Nephron (organoid): ENCODE results near the gene ARHGEF4.

Experiments
- H3K27ac Mint-ChIP-seq, 3 experiments: 2 replicates each; pipeline ENCODE4 v1.8.0; 2020; ENCODE audit warnings: mixed read lengths in 3 of 3, mild to moderate bottlenecking in 2 of 3, moderate library complexity in 1 of 3
- H3K27me3 Mint-ChIP-seq: 2 replicates; pipeline ENCODE4 v1.8.0; 2021; ENCODE audit warnings: low read depth, mild to moderate bottlenecking, moderate library complexity, mixed read lengths
- H3K36me3 Mint-ChIP-seq: 2 replicates; pipeline ENCODE4 v1.8.0; 2020; ENCODE audit warnings: low read depth, mixed read lengths
- H3K4me1 Mint-ChIP-seq: 2 replicates; pipeline ENCODE4 v1.8.0; 2020; ENCODE audit warnings: mixed read lengths
- H3K4me3 Mint-ChIP-seq, 3 experiments: 2 replicates each; pipeline ENCODE4 v1.8.0; 2020; ENCODE audit warnings: mild to moderate bottlenecking in 3 of 3, mixed read lengths in 3 of 3, moderate library complexity in 2 of 3
- H3K9me3 Mint-ChIP-seq: 2 replicates; pipeline ENCODE4 v1.8.0; 2020; ENCODE audit warnings: mixed read lengths
- TF ChIP-seq, protein P1 (sequence below), 3 experiments: fragments of 200-600 bp; sonication (generic); IDR thresholded peaks; one replicate each; pipeline ENCODE4 v1.5.0; 2021; ENCODE audit warnings: antibody characterized with exemption in 3 of 3; ENCODE audit not compliant: unreplicated experiment in 3 of 3

The ARHGEF4 gene

DNA sequence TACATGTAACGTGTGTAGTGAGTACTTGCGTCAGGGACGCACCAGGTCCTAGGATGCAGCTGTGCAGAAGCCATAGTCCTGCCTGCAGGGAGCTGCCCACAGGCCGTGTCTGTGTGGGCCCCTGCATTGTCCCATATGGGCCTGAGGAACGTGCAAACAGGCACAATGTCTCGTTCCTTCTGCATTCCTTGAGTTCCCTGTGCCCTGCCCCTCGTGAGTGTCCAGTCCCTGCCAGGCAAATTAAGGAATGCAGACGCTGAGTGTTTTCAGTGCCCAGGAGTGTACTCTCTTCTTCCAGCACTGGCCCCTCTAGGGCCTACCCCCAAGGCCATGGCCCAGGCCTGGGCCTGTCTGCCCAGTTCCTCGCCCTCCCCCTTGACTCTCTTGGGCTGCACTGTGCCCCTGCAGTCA, 194.7 kb downstream of the ARHGEF4 start:
- Mint-ChIP-seq H3K27ac (no peak overlapping the region), H3K9me3 (peaks cover 7% of the 10 kb centered on the region), H3K36me3 (no peaks in the 10 kb centered on the region), H3K4me1 (peaks cover 6% of the 10 kb centered on the region), H3K27me3 (peaks cover 17% of the 10 kb centered on the region), H3K4me3 (no peak overlapping the region)
- TF ChIP-seq, protein P1, sequence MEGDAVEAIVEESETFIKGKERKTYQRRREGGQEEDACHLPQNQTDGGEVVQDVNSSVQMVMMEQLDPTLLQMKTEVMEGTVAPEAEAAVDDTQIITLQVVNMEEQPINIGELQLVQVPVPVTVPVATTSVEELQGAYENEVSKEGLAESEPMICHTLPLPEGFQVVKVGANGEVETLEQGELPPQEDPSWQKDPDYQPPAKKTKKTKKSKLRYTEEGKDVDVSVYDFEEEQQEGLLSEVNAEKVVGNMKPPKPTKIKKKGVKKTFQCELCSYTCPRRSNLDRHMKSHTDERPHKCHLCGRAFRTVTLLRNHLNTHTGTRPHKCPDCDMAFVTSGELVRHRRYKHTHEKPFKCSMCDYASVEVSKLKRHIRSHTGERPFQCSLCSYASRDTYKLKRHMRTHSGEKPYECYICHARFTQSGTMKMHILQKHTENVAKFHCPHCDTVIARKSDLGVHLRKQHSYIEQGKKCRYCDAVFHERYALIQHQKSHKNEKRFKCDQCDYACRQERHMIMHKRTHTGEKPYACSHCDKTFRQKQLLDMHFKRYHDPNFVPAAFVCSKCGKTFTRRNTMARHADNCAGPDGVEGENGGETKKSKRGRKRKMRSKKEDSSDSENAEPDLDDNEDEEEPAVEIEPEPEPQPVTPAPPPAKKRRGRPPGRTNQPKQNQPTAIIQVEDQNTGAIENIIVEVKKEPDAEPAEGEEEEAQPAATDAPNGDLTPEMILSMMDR (IDR thresholded peaks at IDR 0.05; ENCODE audit: unreplicated experiment in 3 of 3): no peak

DNA sequence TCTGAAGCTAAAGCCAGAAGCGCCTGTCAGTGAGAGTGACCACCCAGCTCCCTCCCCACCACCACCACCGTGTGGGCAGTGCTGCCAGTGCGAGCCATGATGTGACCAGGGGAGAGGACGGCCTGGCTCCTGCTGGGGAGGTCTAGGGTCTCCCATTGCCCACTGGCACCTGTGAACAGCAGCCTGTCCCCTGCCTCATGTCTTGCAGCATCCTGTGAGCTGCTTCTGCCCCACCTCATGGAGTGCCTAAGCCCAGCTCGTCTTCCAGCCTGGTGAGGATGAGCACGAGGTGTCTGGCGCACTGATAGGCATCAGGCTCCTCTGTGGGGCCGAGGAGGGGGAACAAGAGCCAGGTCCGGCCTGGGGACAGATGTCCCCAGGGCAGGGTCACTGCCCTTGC, 195.2 kb downstream of the ARHGEF4 start:
- Mint-ChIP-seq H3K27ac (no peak overlapping the region), H3K9me3 (peaks cover 7% of the 10 kb centered on the region), H3K36me3 (no peaks in the 10 kb centered on the region), H3K4me3 (no peak overlapping the region), H3K27me3 (peaks cover 17% of the 10 kb centered on the region), H3K4me1 (peaks cover 6% of the 10 kb centered on the region)
- TF ChIP-seq, protein P1 (IDR thresholded peaks at IDR 0.05; ENCODE audit: unreplicated experiment in 3 of 3): no peak

DNA sequence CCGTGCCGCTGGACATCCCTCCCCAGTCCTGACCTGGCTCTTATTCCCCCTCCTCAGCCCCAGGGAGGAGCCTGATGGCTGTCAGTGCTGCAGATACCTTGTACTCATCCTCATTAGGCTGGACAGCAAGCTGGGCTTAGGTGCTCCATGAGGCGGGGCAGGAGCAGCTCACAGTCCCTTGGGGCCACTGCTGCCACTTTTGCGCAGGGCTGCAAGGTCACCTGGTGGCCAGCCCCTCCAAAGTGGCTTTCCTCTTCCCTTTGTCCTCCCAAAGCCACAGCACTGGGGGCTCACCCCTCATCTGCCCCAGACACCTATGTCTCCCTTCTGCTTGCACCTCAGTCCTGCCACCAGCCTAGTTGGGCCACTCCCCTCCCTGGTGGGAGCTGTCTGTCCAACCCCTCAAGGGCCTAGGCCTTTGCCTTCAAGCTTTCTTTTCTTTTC, 195.7 kb downstream of the ARHGEF4 start:
- Mint-ChIP-seq H3K36me3 (no peaks in the 10 kb centered on the region), H3K27ac (no peak overlapping the region), H3K4me3 (no peak overlapping the region), H3K27me3 (peaks cover 17% of the 10 kb centered on the region), H3K9me3 (peaks cover 1% of the 10 kb centered on the region), H3K4me1 (peaks cover 6% of the 10 kb centered on the region)
- TF ChIP-seq, protein P1 (IDR thresholded peaks at IDR 0.05; ENCODE audit: unreplicated experiment in 3 of 3): no peak

DNA sequence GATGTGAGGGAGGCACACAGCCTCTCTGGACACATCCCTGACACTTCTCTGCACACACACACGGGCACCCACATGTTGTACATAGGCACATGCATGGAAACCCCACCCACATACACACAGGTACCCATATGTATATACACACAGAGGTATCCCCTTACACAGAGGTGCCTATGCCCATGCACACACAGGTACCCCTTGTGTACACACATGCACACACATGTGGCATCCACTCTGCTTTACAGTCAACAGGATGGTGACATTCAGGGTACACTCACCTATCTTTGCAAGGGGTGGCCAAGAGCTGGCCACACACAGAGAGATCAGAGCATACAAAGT, 197.0 kb downstream of the ARHGEF4 start:
- no peaks in the 10 kb centered on the region for H3K9me3 Mint-ChIP-seq
- peak overlapping the region; percentile 79 to 87 (median 83) for H3K4me3 Mint-ChIP-seq
- no peaks in the 10 kb centered on the region for H3K36me3 Mint-ChIP-seq
- H3K4me1 Mint-ChIP-seq: peaks cover 6% of the 10 kb centered on the region
- H3K27me3 Mint-ChIP-seq: peaks cover 17% of the 10 kb centered on the region
- TF ChIP-seq, protein P1 (IDR thresholded peaks at IDR 0.05; ENCODE audit: unreplicated experiment in 3 of 3): no peak
- peak overlapping the region in 2 of 3 experiments; percentile 17 to 40 for H3K27ac Mint-ChIP-seq

DNA sequence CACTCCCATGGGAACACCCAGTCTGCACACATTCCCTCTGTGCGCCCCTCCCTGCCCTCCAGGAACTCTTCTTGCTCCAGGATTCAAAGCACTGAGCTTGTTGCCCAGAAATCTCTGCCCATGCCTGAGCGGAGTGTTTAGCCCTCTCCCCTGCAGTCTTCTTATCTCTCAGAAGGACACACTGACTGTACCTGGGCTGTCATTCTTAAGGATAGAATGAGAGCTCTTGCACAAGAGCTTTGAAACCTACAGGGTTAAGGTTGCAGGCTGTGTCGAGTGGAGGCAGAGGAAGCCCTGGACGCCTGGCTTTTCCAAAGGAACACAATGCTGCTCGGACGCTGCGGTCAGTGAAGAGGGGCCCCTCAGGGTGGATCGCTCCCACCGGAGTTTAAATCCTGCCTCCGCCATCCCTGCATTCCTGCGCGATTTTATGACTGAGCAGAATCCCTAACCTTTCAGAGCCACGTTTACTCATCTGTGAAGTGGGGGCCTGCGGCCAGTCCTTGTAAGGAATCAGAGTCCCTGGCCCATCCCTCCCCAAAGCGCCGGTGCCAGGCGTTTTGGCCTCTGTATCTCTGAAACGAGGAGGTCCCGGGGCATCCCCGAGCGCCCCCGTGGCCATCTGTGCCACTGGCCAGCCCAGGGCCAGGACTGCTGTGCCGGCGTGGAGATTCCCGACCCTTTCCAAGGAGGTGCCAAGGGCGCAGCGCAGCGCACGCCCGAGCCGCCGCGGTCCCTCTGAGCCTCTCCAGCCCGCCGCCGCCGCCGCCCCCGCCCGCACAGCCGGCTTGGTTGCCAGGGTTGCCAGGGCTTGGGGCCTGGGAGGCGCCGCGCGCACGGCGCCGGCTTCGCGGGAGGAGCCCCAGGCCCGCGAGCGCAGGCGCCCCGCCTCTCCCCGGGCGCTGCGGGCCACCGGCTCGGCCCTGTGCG, 197.7 kb downstream of the ARHGEF4 start:
- peak overlapping the region in 2 of 3 experiments; percentile 17 to 40 for H3K27ac Mint-ChIP-seq
- peaks cover 6% of the 10 kb centered on the region for H3K4me1 Mint-ChIP-seq
- no peaks in the 10 kb centered on the region for H3K9me3 Mint-ChIP-seq
- H3K36me3 Mint-ChIP-seq: no peaks in the 10 kb centered on the region
- peak overlapping the region; percentile 79 to 87 (median 83) for H3K4me3 Mint-ChIP-seq
- TF ChIP-seq, protein P1 (IDR thresholded peaks at IDR 0.05; ENCODE audit: unreplicated experiment in 3 of 3): no peak
- H3K27me3 Mint-ChIP-seq: peaks cover 17% of the 10 kb centered on the region
